Upper lobe of left lung (tissue), 4 donors: ENCODE measurements around the gene RBM5.

Source experiments
- CTCF ChIP-seq, 6 experiments: fragments of 450-650 bp in 4 of 6; fragments of 200-600 bp in 2 of 6; sonication (generic) in 2 of 6; IDR thresholded peaks; one replicate each; pipeline ENCODE4 v1.5.1; 2016 to 2019; ENCODE audit warnings: antibody characterized with exemption in 6 of 6
- POLR2A ChIP-seq, 4 donors: fragments of 450-650 bp; IDR thresholded peaks; one replicate each; pipeline ENCODE4 v1.5.1; 2016 to 2017; ENCODE audit warnings: antibody characterized with exemption in 4 of 4, mild to moderate bottlenecking in 2 of 4

- TF ChIP-seq POLR2A (IDR thresholded peaks at IDR 0.05) (no peak), CTCF (IDR thresholded peaks at IDR 0.05) (no peak)
Observed at GRCh38 chr3:50153782-50154475, 65.2 kb downstream of the RBM5 start.
